PFSK-1 (cell line): ENCODE results near the gene RFC2.

Source experiments
- FOXP2 ChIP-seq: optimal IDR thresholded peaks from 2 replicates; pipeline ENCODE3; 2011; ENCODE audit warnings: borderline replicate concordance, control low read depth, inconsistent platforms; ENCODE audit not compliant: insufficient read depth; ENCODE audit errors: extremely low read length, extremely low read depth
- POLR2AphosphoS5 ChIP-seq: IDR thresholded peaks from 2 replicates; pipeline ENCODE4 v1.6.1; 2012; ENCODE audit warnings: low read depth, mild to moderate bottlenecking, control low read depth, low read length, moderate library complexity
- REST ChIP-seq, 2 experiments: IDR thresholded peaks; 2 replicates each; pipeline versions ENCODE4 v1.6.1 to v1.8.0; 2011 to 2012; ENCODE audit warnings: low read depth in 2 of 2, low read length in 2 of 2, control low read depth in 1 of 2, inconsistent platforms in 1 of 2, mild to moderate bottlenecking in 1 of 2, moderate library complexity in 1 of 2; ENCODE audit not compliant: insufficient read depth in 1 of 2
- SIN3A ChIP-seq: IDR thresholded peaks from 2 replicates; pipeline ENCODE4 v1.6.1; 2012; ENCODE audit warnings: mild to moderate bottlenecking, low read length, moderate library complexity, borderline replicate concordance; ENCODE audit not compliant: insufficient read depth
- TAF1 ChIP-seq: IDR thresholded peaks from 2 replicates; pipeline ENCODE4 v1.6.1; 2012; ENCODE audit warnings: low read length, control low read depth, borderline replicate concordance; ENCODE audit not compliant: insufficient read depth

Gene RFC2

DNA sequence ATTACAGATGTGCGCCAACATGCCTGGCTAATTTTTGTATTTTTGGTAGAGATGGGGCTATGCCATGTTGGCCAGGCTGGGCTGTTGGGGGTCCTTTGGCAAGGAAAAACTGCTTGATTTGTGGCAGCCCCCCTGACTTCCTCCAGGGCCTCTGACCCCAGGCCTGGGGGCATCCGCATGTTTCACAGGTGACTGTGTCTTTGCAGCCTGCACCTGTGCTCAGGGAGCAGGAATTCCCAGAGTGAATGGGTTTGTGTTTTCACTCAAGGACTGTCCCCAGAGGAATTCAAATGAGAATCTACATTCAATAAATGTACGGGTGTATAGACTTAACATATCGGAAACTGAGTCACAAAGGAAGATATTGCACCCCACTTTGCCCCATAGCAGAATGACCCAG is 23.4 kb upstream of the RFC2 start:
- TF ChIP-seq FOXP2, result no peak
- TF ChIP-seq TAF1, result no peak
- TF ChIP-seq REST (IDR thresholded peaks at IDR 0.05; ENCODE audit: insufficient read depth in 1 of 2, low read depth in 2 of 2, low read length in 2 of 2), result no peak
- TF ChIP-seq POLR2AphosphoS5, result no peak
- TF ChIP-seq SIN3A, result no peak

GRCh38 chr7:74275401-74275881 is 21.2 kb upstream of the RFC2 start:
- TF ChIP-seq SIN3A (no peak), REST (IDR thresholded peaks at IDR 0.05; ENCODE audit: insufficient read depth in 1 of 2, low read depth in 2 of 2, low read length in 2 of 2) (no peak), POLR2AphosphoS5 (no peak), TAF1 (no peak), FOXP2 (no peak)

DNA sequence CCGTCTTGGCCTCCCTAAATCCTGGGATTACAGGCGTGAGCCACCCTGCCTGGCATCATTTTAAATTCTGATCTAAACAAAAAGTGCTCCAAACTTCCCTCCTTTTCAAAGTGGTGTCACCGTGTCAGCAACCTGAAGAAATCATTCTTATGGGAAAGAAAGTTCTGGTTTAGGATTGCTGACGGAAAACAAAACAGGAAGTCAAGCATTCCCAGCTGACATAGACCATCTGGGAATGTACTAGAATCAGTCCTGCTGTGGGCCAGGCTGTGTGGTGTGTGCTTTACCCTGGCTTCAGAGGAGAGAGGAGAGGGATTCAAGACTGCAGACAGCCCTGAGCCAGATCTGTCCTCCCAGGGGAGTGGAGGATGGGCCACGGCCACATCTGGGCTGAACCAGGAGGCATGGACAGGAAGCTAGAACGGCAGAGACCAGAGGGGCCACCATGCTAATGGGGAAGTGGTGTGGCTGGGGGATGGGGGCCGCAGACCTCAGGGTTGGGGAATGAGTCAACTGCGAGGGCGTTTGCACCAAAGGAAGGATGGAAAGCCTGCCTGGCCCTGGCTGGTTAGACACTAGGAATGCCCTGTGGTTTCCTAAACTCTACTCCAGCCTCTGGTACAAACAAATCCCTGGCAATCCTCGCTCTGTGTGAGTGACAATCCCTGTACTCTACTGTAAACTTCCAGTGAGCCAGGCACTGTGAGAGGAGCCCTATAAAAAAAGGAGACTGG is 18.3 kb upstream of the RFC2 start:
- TF ChIP-seq TAF1, result no peak
- no peak; the same call in 1 of the 2 replicates for TF ChIP-seq POLR2AphosphoS5
- peak; percentile 99 for TF ChIP-seq FOXP2
- TF ChIP-seq REST (IDR thresholded peaks at IDR 0.05; ENCODE audit: insufficient read depth in 1 of 2, low read depth in 2 of 2, low read length in 2 of 2), result peak; percentile 47 to 62; a peak in 1 of 4 replicates
- peak; percentile 39; the same call in 1 of the 2 replicates for TF ChIP-seq SIN3A

DNA sequence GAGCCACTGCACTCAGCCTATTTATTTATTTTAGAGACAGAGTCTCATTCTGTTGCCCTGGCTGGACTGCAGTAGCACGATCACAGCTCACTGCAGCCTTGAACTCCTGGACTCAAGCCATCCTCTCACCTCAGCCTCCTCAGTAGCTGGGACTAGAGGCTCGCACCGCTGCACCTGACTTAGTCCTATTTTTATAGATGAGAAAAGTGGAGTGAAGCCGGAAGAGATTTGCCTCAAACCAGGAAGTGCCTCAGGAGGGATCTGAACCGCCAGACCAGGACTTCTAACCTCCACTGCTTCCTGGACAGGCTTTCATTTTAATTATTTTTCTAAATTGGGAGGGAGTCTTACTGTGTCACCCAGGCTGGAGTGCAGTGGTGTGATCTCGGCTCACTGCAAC is 17.5 kb upstream of the RFC2 start:
- TF ChIP-seq FOXP2, result no peak
- no peak for TF ChIP-seq SIN3A
- no peak for TF ChIP-seq POLR2AphosphoS5
- no peak for TF ChIP-seq REST (IDR thresholded peaks at IDR 0.05; ENCODE audit: insufficient read depth in 1 of 2, low read depth in 2 of 2, low read length in 2 of 2)
- TF ChIP-seq TAF1, result no peak
